SK-N-MC (cell line): ENCODE measurements around the gene ANKRD7.
"Not testable (repeated sequence)": the region's sequence is repeated elsewhere in the genome, so short reads cannot be mapped to it uniquely, and the experiment has no call there.

Source experiments
- DNase-seq: peaks from one replicate; pipeline ENCODE4 v3.0.0-alpha.2; 2011; ENCODE audit warnings: low read depth, low spot score
- H3K27ac ChIP-seq: fragments of 200-600 bp; sonication (generic); 2 replicates; pipeline ENCODE4 v1.5.1; 2016; ENCODE audit warnings: mixed run types
- H3K36me3 ChIP-seq: fragments of 200-600 bp; sonication (generic); 2 replicates; pipeline ENCODE4 v1.6.1; 2017; ENCODE audit warnings: antibody characterized with exemption, low read length, mixed read lengths; ENCODE audit not compliant: insufficient read depth
- H3K4me3 ChIP-seq: fragments of 200-600 bp; sonication (generic); 2 replicates; pipeline ENCODE4 v1.5.1; 2016
- H3K9ac ChIP-seq: fragments of 200-600 bp; sonication (generic); 2 replicates; pipeline ENCODE4 v1.8.0; 2017; ENCODE audit warnings: mixed run types, mixed read lengths; ENCODE audit not compliant: insufficient read length
- H3K9me3 ChIP-seq: fragments of 200-600 bp; sonication (generic); 2 replicates; pipeline ENCODE4 v1.6.1; 2017; ENCODE audit warnings: low read depth, mild to moderate bottlenecking, antibody characterized with exemption, low read length, moderate library complexity, mixed read lengths
- EZH2 ChIP-seq: fragments of 200-600 bp; sonication (generic); IDR thresholded peaks from one replicate; pipeline ENCODE4 v1.6.1; 2017; ENCODE audit warnings: antibody characterized with exemption
- FOXP2 ChIP-seq: optimal IDR thresholded peaks from 2 replicates; pipeline ENCODE3; 2011; ENCODE audit warnings: mild to moderate bottlenecking, moderate library complexity; ENCODE audit not compliant: insufficient read depth; ENCODE audit errors: extremely low read length, control extremely low read depth
- POLR2AphosphoS5 ChIP-seq: IDR thresholded peaks from 2 replicates; pipeline ENCODE4 v1.6.1; 2012; ENCODE audit warnings: mild to moderate bottlenecking, low read depth, low read length, borderline replicate concordance

ANKRD7 gene

DNA sequence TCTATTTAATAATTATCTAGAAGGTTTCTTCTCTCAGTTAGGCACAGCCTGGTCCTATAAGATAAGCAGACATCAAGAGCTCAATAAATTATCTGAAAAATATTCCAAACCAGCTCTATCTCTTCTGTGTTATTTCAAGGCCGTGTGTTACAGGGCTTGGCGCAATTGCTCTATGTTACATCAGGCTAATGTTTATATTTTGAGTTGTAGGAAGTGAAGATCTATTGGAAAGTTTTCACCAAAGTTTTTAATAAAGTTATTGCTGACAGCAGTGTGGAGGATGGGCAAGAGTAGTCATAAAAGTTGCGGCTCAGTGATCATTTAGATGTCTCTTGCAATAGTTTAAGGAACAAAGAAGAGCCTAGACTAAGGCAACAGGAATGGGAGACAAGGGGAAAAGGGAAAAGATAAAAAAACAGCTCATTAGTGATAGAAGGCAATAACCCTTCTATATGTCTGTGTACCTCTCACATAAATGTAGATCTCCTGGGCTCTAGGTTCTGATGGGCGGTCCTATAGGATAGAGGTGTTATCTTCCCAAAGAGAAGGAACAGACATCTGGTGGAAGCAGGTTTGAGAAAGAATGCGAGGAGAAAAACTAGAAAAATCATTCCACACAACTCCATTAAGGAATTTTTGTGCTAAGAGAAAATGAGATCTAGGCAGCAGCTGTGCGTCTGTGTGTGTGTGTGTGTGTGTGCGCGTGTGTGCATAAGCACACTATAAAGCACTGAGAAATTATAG is 5.9 kb upstream of the ANKRD7 start:
- H3K36me3 ChIP-seq, result no peaks in the 10 kb centered on the region
- TF ChIP-seq EZH2 (no peak), POLR2AphosphoS5 (no peak), FOXP2 (no peak)
- H3K9ac ChIP-seq, result peak overlapping the region; percentile 54
- no peaks in the 10 kb centered on the region for H3K9me3 ChIP-seq
- no peak overlapping the region for H3K4me3 ChIP-seq
- peak overlapping the region; percentile 55 for H3K27ac ChIP-seq
- no peak for DNase-seq

DNA sequence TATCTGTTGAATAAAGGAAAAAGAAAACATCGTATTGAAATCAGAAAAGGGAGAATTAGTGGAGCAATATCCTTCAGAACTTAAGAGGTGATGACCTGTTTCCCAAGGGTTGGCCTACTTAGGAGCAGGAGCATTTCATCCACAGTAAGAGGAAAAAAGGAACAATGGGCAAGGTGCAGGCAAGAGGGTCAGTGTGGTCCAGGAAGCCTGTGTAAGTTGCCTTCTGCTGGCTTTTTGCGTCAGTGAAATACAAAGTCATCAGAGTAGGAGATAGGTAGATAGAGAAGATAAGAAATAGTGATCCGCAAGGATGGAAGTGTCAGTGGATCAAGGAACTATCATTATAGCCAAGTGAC is 5.4 kb upstream of the ANKRD7 start:
- no peaks in the 10 kb centered on the region for H3K36me3 ChIP-seq
- H3K27ac ChIP-seq, result no peak overlapping the region; the same call in 1 of the 2 replicates
- no peak for DNase-seq
- TF ChIP-seq FOXP2 (no peak), POLR2AphosphoS5 (no peak), EZH2 (no peak)
- H3K9me3 ChIP-seq, result no peaks in the 10 kb centered on the region
- H3K9ac ChIP-seq, result no peak overlapping the region
- no peak overlapping the region for H3K4me3 ChIP-seq

DNA sequence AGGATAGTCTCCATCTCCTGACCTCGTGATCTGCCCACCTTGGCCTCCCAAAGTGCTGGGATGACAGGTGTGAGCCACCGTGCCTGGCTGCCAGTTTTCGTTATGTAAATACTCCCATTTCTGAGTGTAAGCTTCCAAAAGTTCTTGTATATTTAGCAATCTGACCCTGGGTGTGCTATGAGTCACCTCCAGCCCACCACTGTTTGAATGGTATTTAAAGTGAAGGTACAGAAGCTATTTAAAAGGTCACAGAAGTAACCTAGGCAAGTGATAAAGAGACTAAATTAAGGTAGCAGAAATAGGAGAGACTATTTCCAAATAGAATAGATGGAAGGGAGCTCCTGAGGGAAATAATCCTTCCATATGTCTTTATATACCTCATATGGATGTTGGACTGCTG is 3.9 kb upstream of the ANKRD7 start:
- H3K36me3 ChIP-seq, result no peaks in the 10 kb centered on the region
- no peak overlapping the region for H3K4me3 ChIP-seq
- H3K9ac ChIP-seq, result no peak overlapping the region
- no peak for DNase-seq
- H3K27ac ChIP-seq, result no peak overlapping the region
- TF ChIP-seq EZH2 (no peak), POLR2AphosphoS5 (no peak), FOXP2 (no peak)
- H3K9me3 ChIP-seq, result no peaks in the 10 kb centered on the region

DNA sequence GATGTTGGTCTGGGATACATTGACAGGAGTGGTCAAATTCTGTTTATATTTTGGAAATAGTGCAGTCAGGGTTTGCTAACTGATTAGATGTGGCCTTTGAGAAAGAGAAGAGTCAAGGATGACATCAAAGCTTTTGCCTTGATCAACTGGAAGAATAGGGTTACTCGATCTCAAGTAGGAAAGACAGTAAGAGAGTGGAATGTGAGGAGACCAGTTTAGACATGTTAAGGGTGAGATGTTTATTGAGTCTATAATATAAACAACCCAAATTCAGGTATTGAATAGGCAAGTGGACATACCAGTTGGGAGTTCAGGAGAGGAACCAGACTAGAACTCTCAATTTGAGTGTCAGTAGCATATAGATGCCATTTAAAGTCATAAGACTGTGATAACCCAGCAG is 1.9 kb upstream of the ANKRD7 start:
- no peaks in the 10 kb centered on the region for H3K36me3 ChIP-seq
- no peak for TF ChIP-seq POLR2AphosphoS5
- no peak for TF ChIP-seq FOXP2
- TF ChIP-seq EZH2, result no peak
- no peaks in the 10 kb centered on the region for H3K9me3 ChIP-seq
- DNase-seq, result no peak
- H3K9ac ChIP-seq, result no peak overlapping the region
- H3K4me3 ChIP-seq, result no peak overlapping the region
- H3K27ac ChIP-seq, result no peak overlapping the region

DNA sequence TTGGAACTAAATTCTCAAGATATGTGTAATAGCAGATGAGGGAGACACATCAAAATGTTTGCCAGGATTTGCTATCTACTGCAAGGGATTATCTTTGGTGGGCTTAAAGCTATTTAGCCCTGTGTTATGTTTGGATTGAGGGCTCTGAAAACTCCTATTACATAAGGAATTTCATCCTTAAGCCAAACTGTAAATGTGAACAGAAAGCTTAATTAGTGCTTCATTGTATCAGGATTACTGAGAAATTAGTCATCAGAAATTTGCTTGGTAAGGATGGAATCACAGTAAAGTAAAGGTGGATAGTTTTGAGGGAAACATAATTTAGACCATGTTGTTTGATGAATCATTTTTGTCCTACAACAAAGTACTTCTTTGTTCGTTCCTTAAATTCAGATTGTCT is 8.3 kb downstream of the ANKRD7 start:
- Histone ChIP-seq H3K9me3 (no peaks in the 10 kb centered on the region), H3K36me3 (no peaks in the 10 kb centered on the region), H3K9ac (no peak overlapping the region), H3K4me3 (0 out of 2 replicates have a peak overlapping the region, but pooled peaks have one; percentile 20), H3K27ac (peak overlapping the region; percentile 65; the same call in 1 of the 2 replicates)
- no peak for DNase-seq
- no peak for TF ChIP-seq EZH2
- TF ChIP-seq FOXP2, result no peak
- TF ChIP-seq POLR2AphosphoS5, result no peak

DNA sequence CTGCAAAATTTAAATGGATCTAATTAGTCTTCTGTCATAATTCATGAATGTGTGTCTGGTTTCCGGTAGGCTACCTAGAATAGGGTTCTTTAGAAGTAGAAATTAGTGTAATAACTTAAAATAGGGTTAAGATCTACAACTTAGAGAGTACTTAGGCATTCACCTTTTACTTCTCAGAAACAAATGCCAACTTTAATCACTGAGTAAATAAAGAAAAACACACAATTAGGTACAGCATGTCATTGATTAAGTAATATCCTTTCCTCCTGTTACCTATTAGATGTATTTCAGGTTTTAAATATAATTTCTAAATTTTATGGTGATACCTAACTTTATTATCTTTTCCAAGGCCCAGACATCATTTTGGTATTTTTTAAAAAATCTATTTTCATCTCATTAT is 9.3 kb downstream of the ANKRD7 start:
- TF ChIP-seq POLR2AphosphoS5, result no peak
- Histone ChIP-seq H3K27ac (no peak overlapping the region), H3K4me3 (no peak overlapping the region), H3K9ac (no peak overlapping the region), H3K9me3 (no peaks in the 10 kb centered on the region), H3K36me3 (no peaks in the 10 kb centered on the region)
- no peak for DNase-seq

DNA sequence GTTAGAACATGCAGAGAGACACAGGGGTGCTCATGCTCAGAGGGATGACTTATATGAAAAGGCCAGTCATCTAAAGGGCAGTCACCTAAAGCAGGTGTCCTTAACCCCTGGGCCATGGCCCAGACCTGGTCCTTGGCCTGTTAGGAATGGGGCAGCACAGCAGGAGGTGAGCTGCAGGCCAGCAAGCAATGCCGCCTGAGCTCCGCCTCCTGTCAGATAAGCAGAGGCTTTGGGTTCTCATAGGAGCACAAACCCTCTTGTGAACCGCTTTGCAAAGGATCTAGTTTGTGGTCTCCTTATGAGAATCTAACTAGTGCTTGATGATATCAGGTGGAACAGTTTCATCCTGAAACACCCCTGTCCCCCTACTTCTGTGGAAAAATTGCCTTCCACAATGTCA is 14.5 kb downstream of the ANKRD7 start:
- TF ChIP-seq EZH2 (no peak), FOXP2 (no peak), POLR2AphosphoS5 (no peak)
- DNase-seq, result no peak
- H3K9me3 ChIP-seq, result no peaks in the 10 kb centered on the region
- H3K4me3 ChIP-seq, result no peak overlapping the region
- no peak overlapping the region for H3K9ac ChIP-seq
- H3K36me3 ChIP-seq, result no peaks in the 10 kb centered on the region
- no peak overlapping the region for H3K27ac ChIP-seq

DNA sequence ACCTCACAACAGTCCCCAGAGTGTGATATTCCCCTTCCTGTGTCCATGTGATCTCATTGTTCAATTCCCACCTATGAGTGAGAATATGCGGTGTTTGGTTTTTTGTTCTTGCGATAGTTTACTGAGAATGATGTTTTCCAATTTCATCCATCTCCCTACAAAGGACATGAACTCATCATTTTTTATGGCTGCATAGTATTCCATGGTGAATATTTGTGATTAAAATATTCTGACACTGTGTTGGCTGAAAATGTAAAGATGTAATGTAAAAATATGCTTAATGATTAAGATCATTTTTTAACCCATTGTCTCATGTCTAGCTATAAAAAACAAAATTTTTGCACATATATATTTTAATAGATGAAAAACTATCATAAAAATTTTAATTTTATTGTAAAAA is 15.8 kb downstream of the ANKRD7 start:
- H3K9ac ChIP-seq, H3K9me3 ChIP-seq, DNase-seq: not testable (repeated sequence)

DNA sequence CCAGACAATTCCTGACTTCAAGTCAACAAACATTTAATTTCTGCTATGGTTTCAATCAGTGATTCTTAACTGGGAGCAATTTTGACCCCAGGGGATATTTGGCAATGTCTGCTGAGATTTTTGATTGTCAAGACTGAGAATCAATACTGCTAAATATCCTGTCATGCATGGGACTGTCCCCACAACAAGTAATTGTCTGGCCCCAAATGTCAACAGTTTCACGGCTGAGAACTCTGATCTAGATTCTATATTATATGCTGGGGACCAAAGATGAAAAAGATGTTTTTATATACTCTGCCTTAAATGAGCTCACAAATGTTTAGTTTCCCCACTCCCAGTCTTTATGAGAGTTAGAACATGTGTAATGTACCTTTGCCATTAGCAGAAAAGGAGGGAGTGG is 19.2 kb downstream of the ANKRD7 start:
- Histone ChIP-seq H3K9me3 (no peaks in the 10 kb centered on the region), H3K9ac (no peak overlapping the region), H3K36me3 (no peaks in the 10 kb centered on the region), H3K27ac (no peak overlapping the region), H3K4me3 (no peak overlapping the region)
- no peak for DNase-seq
- TF ChIP-seq EZH2 (no peak), POLR2AphosphoS5 (no peak), FOXP2 (no peak)

More for the DNA sequence above, 15.8 kb downstream of the ANKRD7 start:
- H3K4me3 ChIP-seq, H3K36me3 ChIP-seq, H3K27ac ChIP-seq: not testable (repeated sequence)
